ENCODE measurements around the gene EVPLL. TPM values are rescaled to one million over a fixed set of nuclear protein-coding genes. Genes with fewer than 3 reads are reported as not detected.

Gene EVPLL
- total RNA-seq, 1 experiment from 2014 or later = 0.70 TPM

GRCh38 chr17:18363101-18364049 lies 14.2 kb upstream of the EVPLL start, which contains the start of gene SHMT1:
Gene SHMT1 (minus strand): TSS chr17:18363550. CDS start chr17:18355981, 7,569 bp downstream.
- Mint-ChIP-seq H3K9me3 (ENCODE audit: unreplicated experiment) (no peaks in the 10 kb centered on the region), H3K4me3 (ENCODE audit: unreplicated experiment) (peak within 1 kb of the TSS; percentile 89), H3K36me3 (ENCODE audit: insufficient read depth, unreplicated experiment) (peaks cover 30% of the 10 kb centered on the region), H3K27me3 (ENCODE audit: insufficient read depth, unreplicated experiment) (no peaks in the 10 kb centered on the region), H3K27ac (ENCODE audit: low read depth, unreplicated experiment) (peak within 1 kb of the TSS; percentile 74), H3K4me1 (ENCODE audit: insufficient read depth, unreplicated experiment) (peaks cover 8% of the 10 kb centered on the region)
- CTCF ChIA-PET = interaction anchor here (0.6 to 1.4 kb wide), 5 partner anchors 11 to 406 kb away, joined by 3 to 8 read pairs (median 5); no protein-coding TSS in a partner anchor
- no peak for TF ChIP-seq CTCF (IDR thresholded peaks at IDR 0.05; ENCODE audit: unreplicated experiment)
- BruUV-seq (replicated peaks) = no TSS peak
- intact Hi-C loops (cut with micrococcal nuclease) = no loop called here
- peak; percentile 95 for DNase-seq (ENCODE audit: unreplicated experiment)
- POLR2A ChIA-PET = interaction anchor here (1.0 to 2.4 kb wide), 8 partner anchors 11 to 104 kb away, joined by 3 to 16 read pairs (median 5); partner anchors contain the start of genes EVPLL, SMCR8 and TOP3A

GRCh38 chr17:18364166-18364565 lies 13.4 kb upstream of the EVPLL start:
- no peaks in the 10 kb centered on the region for H3K9me3 Mint-ChIP-seq (ENCODE audit: unreplicated experiment)
- no peak for DNase-seq (ENCODE audit: unreplicated experiment)
- BruUV-seq (replicated peaks) = no TSS peak
- intact Hi-C loops (cut with micrococcal nuclease) = no loop called here
- peaks cover 22% of the 10 kb centered on the region for H3K36me3 Mint-ChIP-seq (ENCODE audit: insufficient read depth, unreplicated experiment)
- POLR2A ChIA-PET = interaction anchor here (1.2 to 2.0 kb wide), 2 partner anchors 12 to 13 kb away, joined by 3 to 10 read pairs; no protein-coding TSS in a partner anchor
- no peak overlapping the region for H3K27ac Mint-ChIP-seq (ENCODE audit: low read depth, unreplicated experiment)
- no peaks in the 10 kb centered on the region for H3K27me3 Mint-ChIP-seq (ENCODE audit: insufficient read depth, unreplicated experiment)
- CTCF ChIA-PET = interaction anchor here (0.6 kb wide), 1 partner anchor 406 kb away, joined by 4 read pairs; no protein-coding TSS in a partner anchor
- no peak overlapping the region for H3K4me3 Mint-ChIP-seq (ENCODE audit: unreplicated experiment)
- TF ChIP-seq CTCF (IDR thresholded peaks at IDR 0.05; ENCODE audit: unreplicated experiment) = no peak
- H3K4me1 Mint-ChIP-seq (ENCODE audit: insufficient read depth, unreplicated experiment) = peaks cover 8% of the 10 kb centered on the region

GRCh38 chr17:18368946-18369345 lies 8.6 kb upstream of the EVPLL start:
- no TSS peak for BruUV-seq (replicated peaks)
- Mint-ChIP-seq H3K4me3 (ENCODE audit: unreplicated experiment) (no peak overlapping the region), H3K27ac (ENCODE audit: low read depth, unreplicated experiment) (no peak overlapping the region), H3K9me3 (ENCODE audit: unreplicated experiment) (no peaks in the 10 kb centered on the region), H3K27me3 (ENCODE audit: insufficient read depth, unreplicated experiment) (no peaks in the 10 kb centered on the region), H3K36me3 (ENCODE audit: insufficient read depth, unreplicated experiment) (no peaks in the 10 kb centered on the region), H3K4me1 (ENCODE audit: insufficient read depth, unreplicated experiment) (peaks cover 13% of the 10 kb centered on the region)
- no peak for TF ChIP-seq CTCF (IDR thresholded peaks at IDR 0.05; ENCODE audit: unreplicated experiment)
- DNase-seq (ENCODE audit: unreplicated experiment) = peak; percentile 47
- ChIA-PET POLR2A (interaction anchor here (0.7 kb wide), 1 partner anchor 12 kb away, joined by 3 read pairs; no protein-coding TSS in a partner anchor), CTCF (no interaction called here)
- intact Hi-C loops (cut with micrococcal nuclease) = no loop called here

- Mint-ChIP-seq H3K27ac (ENCODE audit: low read depth, unreplicated experiment) (no peak overlapping the region), H3K9me3 (ENCODE audit: unreplicated experiment) (no peaks in the 10 kb centered on the region), H3K36me3 (ENCODE audit: insufficient read depth, unreplicated experiment) (no peaks in the 10 kb centered on the region), H3K4me3 (ENCODE audit: unreplicated experiment) (no peak overlapping the region), H3K27me3 (ENCODE audit: insufficient read depth, unreplicated experiment) (no peaks in the 10 kb centered on the region), H3K4me1 (ENCODE audit: insufficient read depth, unreplicated experiment) (peaks cover 13% of the 10 kb centered on the region)
- ChIA-PET POLR2A (no interaction called here), CTCF (no interaction called here)
- TF ChIP-seq CTCF (IDR thresholded peaks at IDR 0.05; ENCODE audit: unreplicated experiment) = no peak
- intact Hi-C loops (cut with micrococcal nuclease) = no loop called here
- DNase-seq (ENCODE audit: unreplicated experiment) = no peak
- BruUV-seq (replicated peaks) = no TSS peak
Measured at GRCh38 chr17:18370761-18371160, 6.8 kb upstream of the EVPLL start.
